GM12892 (cell line): ENCODE measurements around the gene CA12.

Source experiments
- POLR2A ChIP-seq: IDR thresholded peaks from 2 replicates; pipeline ENCODE4 v1.6.1; 2011; ENCODE audit warnings: low read depth, low read length, control low read depth
- POLR2AphosphoS5 ChIP-seq: IDR thresholded peaks from 2 replicates; pipeline ENCODE4 v1.6.1; 2011; ENCODE audit warnings: low read depth, low read length, control low read depth
- TAF1 ChIP-seq: IDR thresholded peaks from 2 replicates; pipeline ENCODE4 v1.6.1; 2011; ENCODE audit warnings: low read depth, mild to moderate bottlenecking, control low read depth, low read length, borderline replicate concordance

- no peak for TF ChIP-seq TAF1
- no peak for TF ChIP-seq POLR2A
- TF ChIP-seq POLR2AphosphoS5 = no peak
These were observed 16.4 kb downstream of the CA12 start for GRCh38 chr15:63365273-63365680.
